Smooth muscle cell (in vitro differentiated cells): ENCODE results near the gene RPL41. TPM values are rescaled to one million over a fixed set of nuclear protein-coding genes. Genes with fewer than 3 reads are reported as not detected.

Experiments
- DNase-seq: peaks from one replicate; lab custom pipeline; 2025; ENCODE audit not compliant: unreplicated experiment; lab: John Stamatoyannopoulos, UW
- H2AFZ ChIP-seq: fragments of 200-600 bp; sonication (generic); 2 replicates; pipeline ENCODE4 v1.6.0; 2016; ENCODE audit warnings: antibody characterized with exemption, low read depth, mild to moderate bottlenecking
- H3F3A ChIP-seq: fragments of 200-600 bp; sonication (generic); 2 replicates; pipeline ENCODE4 v1.6.0; 2017; ENCODE audit warnings: antibody characterized with exemption, low read depth
- H3K27ac ChIP-seq: fragments of 200-600 bp; sonication (generic); 2 replicates; pipeline ENCODE4 v1.5.1; 2016; ENCODE audit warnings: low read depth, mild to moderate bottlenecking
- H3K27me3 ChIP-seq: fragments of 200-600 bp; sonication (generic); 2 replicates; pipeline ENCODE4 v1.6.1; 2016; ENCODE audit warnings: low read depth, mild to moderate bottlenecking
- H3K36me3 ChIP-seq: fragments of 200-600 bp; sonication (generic); 2 replicates; pipeline ENCODE4 v1.5.1; 2016; ENCODE audit warnings: low read depth
- H3K4me1 ChIP-seq: fragments of 200-600 bp; sonication (generic); 2 replicates; pipeline ENCODE4 v1.5.1; 2016; ENCODE audit warnings: low read depth
- H3K4me2 ChIP-seq: fragments of 200-600 bp; sonication (generic); 2 replicates; pipeline ENCODE4 v1.6.0; 2016; ENCODE audit warnings: mild to moderate bottlenecking
- H3K4me3 ChIP-seq: fragments of 200-600 bp; sonication (generic); 2 replicates; pipeline ENCODE4 v1.5.1; 2016; ENCODE audit warnings: mild to moderate bottlenecking
- H3K79me2 ChIP-seq: fragments of 200-600 bp; sonication (generic); 2 replicates; pipeline ENCODE4 v1.6.0; 2016; ENCODE audit warnings: low read depth, mild to moderate bottlenecking
- H3K9ac ChIP-seq: fragments of 200-600 bp; sonication (generic); 2 replicates; pipeline ENCODE4 v1.6.0; 2016; ENCODE audit warnings: low read depth
- H3K9me3 ChIP-seq: fragments of 200-600 bp; sonication (generic); replicated peaks from 2 replicates; pipeline ENCODE4 v1.5.1; 2016; ENCODE audit warnings: low read depth
- H4K20me1 ChIP-seq: fragments of 200-600 bp; sonication (generic); 2 replicates; pipeline ENCODE4 v1.6.0; 2016; ENCODE audit warnings: low read depth
- WGBS: methylation state at CpG from one replicate; pipeline ENCODE4 v1.1.7; 2016; ENCODE audit warnings: low lambda C conversion rate; 5-methylcytosine and 5-hydroxymethylcytosine counted together
- polyA plus RNA-seq: library from polyadenylated mRNA; unstranded; fragments of >200 nt; fragmentation: Nextera tagmentation; extraction: Ambion mirVana; gene quantifications from 2 replicates; pipeline ENCODE4 v1.2.1, GENCODE V29; 2016
- total RNA-seq: library from RNA; depleted of rRNA; stranded (reverse); fragments of >200 nt; gene quantifications from 2 replicates; pipeline ENCODE4 v1.2.3, GENCODE V29; 2014
- TF ChIP-seq, protein P1 (sequence below): fragments of 200-600 bp; sonication (generic); IDR thresholded peaks from 2 replicates; pipeline ENCODE4 v1.5.1; 2017; ENCODE audit warnings: borderline replicate concordance, mild to moderate bottlenecking, antibody characterized with exemption; ENCODE audit not compliant: insufficient read depth, poor library complexity, severe bottlenecking

Gene RPL41
- total and polyA plus RNA-seq, 2 experiments from 2014 or later: 2,414 to 3,246 TPM

GRCh38 chr12:56162468-56163290 lies 46.2 kb downstream of the RPL41 start:
- Histone ChIP-seq H3F3A (peaks cover 59% of the 10 kb centered on the region), H3K9me3 (no peaks in the 10 kb centered on the region), H4K20me1 (peaks cover 56% of the 10 kb centered on the region), H3K4me3 (no peak overlapping the region), H3K36me3 (no peaks in the 10 kb centered on the region), H3K9ac (no peak overlapping the region), H2AFZ (no peak overlapping the region), H3K4me1 (peaks cover 35% of the 10 kb centered on the region), H3K27me3 (no peaks in the 10 kb centered on the region), H3K79me2 (peaks cover 30% of the 10 kb centered on the region), H3K27ac (peak overlapping the region; percentile 82), H3K4me2 (no peak overlapping the region)
- WGBS: 72% methylated on average over 11 of the region's 11 CpGs
- TF ChIP-seq, protein P1, sequence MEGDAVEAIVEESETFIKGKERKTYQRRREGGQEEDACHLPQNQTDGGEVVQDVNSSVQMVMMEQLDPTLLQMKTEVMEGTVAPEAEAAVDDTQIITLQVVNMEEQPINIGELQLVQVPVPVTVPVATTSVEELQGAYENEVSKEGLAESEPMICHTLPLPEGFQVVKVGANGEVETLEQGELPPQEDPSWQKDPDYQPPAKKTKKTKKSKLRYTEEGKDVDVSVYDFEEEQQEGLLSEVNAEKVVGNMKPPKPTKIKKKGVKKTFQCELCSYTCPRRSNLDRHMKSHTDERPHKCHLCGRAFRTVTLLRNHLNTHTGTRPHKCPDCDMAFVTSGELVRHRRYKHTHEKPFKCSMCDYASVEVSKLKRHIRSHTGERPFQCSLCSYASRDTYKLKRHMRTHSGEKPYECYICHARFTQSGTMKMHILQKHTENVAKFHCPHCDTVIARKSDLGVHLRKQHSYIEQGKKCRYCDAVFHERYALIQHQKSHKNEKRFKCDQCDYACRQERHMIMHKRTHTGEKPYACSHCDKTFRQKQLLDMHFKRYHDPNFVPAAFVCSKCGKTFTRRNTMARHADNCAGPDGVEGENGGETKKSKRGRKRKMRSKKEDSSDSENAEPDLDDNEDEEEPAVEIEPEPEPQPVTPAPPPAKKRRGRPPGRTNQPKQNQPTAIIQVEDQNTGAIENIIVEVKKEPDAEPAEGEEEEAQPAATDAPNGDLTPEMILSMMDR: no peak
- DNase-seq: no peak

GRCh38 chr12:56163533-56164344 lies 47.3 kb downstream of the RPL41 start:
- Histone ChIP-seq H3K36me3 (no peaks in the 10 kb centered on the region), H2AFZ (no peak overlapping the region), H3K4me3 (no peak overlapping the region), H4K20me1 (peaks cover 54% of the 10 kb centered on the region), H3K79me2 (peaks cover 23% of the 10 kb centered on the region), H3K9ac (no peak overlapping the region), H3K4me2 (no peak overlapping the region), H3K27ac (peak overlapping the region; percentile 82), H3K9me3 (no peaks in the 10 kb centered on the region), H3F3A (peaks cover 59% of the 10 kb centered on the region), H3K27me3 (no peaks in the 10 kb centered on the region), H3K4me1 (peaks cover 35% of the 10 kb centered on the region)
- 89% methylated on average over 11 of the region's 11 CpGs for WGBS
- DNase-seq: no peak
- TF ChIP-seq, protein P1: no peak

GRCh38 chr12:56164345-56164729 lies 47.9 kb downstream of the RPL41 start:
- DNase-seq: no peak
- no peaks in the 10 kb centered on the region for H3K27me3 ChIP-seq
- no peaks in the 10 kb centered on the region for H3K36me3 ChIP-seq
- peaks cover 53% of the 10 kb centered on the region for H3F3A ChIP-seq
- TF ChIP-seq, protein P1: no peak
- no peaks in the 10 kb centered on the region for H3K9me3 ChIP-seq
- peaks cover 33% of the 10 kb centered on the region for H3K4me1 ChIP-seq
- H2AFZ ChIP-seq: no peak overlapping the region
- no peak overlapping the region for H3K4me2 ChIP-seq
- H3K27ac ChIP-seq: no peak overlapping the region
- peaks cover 17% of the 10 kb centered on the region for H3K79me2 ChIP-seq
- no peak overlapping the region for H3K4me3 ChIP-seq
- peaks cover 48% of the 10 kb centered on the region for H4K20me1 ChIP-seq
- H3K9ac ChIP-seq: no peak overlapping the region
- WGBS: 96% methylated on average over 17 of the region's 17 CpGs
